Measurements from ENCODE around the gene CCNG1.
"Not testable (repeated sequence)": the region's sequence is repeated elsewhere in the genome, so short reads cannot be mapped to it uniquely, and the experiment has no call there.

Gene CCNG1

DNA sequence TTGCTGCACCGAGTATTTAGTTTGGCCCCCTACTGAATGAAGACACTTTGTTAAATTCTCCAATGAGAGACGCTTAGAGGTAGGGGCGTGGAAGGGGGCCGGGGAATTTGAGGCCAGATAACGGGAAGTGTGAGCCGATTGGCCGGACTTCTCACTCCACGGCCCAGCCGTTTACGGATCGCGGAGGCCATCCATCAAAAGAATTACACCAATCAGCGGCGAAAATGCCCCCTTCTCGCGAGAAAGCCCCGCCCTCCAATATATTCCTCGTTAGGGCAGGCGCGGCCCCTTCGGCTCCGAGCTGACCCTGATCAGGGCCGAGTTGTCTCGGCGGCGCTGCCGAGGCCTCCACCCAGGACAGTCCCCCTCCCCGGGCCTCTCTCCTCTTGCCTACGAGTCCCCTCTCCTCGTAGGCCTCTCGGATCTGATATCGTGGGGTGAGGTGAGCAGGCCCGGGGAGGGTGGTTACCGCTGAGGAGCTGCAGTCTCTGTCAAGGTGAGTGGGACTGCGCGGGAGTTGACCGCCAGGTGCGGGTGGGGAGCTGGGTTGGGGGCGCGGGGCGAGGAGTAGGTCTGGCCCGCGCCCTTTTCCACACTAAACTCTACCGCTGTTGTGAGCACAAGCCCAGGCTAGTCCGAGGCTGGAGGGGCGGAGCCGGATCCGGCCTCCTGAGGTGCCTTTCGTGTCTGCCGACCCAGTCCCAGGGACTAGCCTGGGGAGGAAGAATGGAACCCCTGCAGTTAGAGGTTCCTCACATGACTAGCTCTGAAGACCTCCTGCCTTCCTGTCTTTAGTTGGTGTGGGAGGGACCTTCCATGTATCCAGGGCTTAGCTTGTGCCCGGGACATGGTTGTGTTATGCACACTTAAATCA lies at the start of gene CCNG1:
TSS of gene CCNG1 (plus strand) at position 287 of the 874 bp plus-strand sequence. CDS start 1,662 bp downstream, outside the sequence.
- DNase-seq: peak; percentile 95

DNA sequence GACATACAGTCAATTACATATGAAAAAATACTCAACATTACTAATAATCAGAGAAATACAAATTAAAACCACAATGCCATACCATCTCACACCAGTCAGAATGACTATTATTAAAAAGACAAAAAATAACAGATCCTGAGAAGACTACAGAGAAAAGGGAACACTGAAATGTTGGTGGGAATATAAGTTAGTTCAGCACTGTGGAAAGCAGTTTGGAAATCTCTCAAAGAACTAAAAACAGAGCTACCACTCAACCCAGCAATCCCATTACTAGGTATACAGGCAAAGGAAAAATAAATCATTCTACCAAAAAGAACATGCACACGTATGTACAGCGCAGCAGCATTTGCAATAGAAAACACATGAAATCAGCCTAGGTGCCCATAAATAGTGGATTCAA lies 41.6 kb upstream of the CCNG1 start:
- no peak for DNase-seq

DNA sequence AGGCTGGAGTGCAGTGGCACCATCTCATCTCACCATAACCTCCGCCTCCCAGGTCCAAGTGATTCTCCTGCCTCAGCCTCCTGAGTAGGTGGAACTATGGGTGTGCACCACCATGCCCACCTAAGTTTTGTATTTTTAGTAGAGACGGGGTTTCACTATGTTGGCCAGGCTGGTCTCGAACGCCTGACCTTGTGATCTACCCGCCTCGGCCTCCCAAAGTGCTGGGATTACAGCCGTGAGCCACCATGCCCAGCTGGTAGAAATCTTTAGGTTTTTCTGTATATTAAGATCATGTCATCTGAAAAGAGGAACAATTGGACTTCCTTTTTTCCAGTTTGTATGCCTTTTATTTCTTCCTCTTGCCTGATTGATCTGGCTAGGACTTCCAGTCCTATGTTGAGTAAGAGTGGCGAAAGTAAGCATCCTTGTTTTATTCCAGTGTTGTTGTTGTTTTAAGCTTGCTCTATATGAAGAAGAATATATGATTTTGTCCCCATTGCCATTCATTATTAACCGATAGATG lies 40.5 kb upstream of the CCNG1 start:
- not testable (repeated sequence) for DNase-seq

- DNase-seq: no peak
Observed at GRCh38 chr5:163397354-163397753, 40.0 kb upstream of the CCNG1 start.

DNA sequence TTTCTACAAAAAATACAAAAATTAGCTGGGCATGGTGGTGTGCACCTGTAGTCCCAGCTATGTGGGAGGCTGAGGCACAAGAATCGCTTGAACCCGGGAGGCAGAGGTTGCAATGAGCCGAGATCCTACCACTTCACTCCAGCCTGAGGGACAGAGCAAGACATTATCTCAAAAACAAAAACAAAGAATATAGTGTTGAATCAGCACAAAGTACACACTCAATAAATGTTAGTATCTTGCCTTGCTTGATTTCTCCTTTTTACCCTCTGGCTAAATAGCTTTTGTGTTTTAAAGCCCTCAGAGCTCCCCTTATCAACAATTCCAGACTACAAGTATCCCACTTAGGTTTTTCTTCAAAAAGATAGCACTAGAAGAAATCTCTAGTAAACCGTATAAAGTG lies 37.5 kb upstream of the CCNG1 start:
- no peak for DNase-seq

DNA sequence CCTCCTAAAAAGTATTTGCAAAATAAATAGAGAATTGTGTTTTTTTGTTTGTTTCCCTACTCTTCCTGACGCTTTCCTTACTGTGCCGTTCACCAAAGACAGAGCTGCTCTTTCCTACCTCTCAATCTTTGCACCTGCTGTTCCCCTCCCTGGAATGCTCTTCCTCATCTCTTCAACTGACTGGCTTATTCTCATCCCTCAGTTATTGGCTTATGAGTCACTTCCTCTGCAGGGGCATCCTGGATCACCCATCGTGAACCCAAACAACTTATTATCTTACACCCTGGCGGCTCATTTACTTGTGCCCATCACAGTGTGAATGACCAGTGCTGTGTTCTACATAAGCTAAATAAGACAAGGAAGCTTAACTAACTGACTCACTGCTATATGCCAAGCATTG lies 36.1 kb upstream of the CCNG1 start:
- no peak for DNase-seq

DNA sequence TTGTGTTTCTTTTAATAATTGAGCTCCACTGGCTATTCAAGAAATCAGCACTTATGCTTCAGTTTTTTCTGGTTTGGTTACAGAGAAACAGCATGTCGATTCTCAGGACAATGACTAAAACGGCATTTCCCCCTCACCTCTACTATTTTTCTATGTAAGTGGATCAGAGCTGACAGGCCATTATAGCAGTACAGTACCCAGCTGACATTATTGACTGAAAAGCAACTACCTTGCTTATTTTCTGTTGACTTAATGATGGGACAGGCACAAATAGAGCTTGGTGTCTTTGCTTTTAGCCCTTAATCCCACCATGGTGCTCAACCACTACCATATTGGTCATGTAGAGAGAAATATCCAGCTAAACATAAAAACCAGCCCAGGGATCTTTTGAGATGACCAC lies 35.4 kb upstream of the CCNG1 start:
- DNase-seq: no peak

GRCh38 chr5:163404364-163405173 lies 32.8 kb upstream of the CCNG1 start:
- DNase-seq: no peak

GRCh38 chr5:163407034-163407655 lies 30.2 kb upstream of the CCNG1 start:
- DNase-seq: no peak

GRCh38 chr5:163408311-163408923 lies 29.0 kb upstream of the CCNG1 start:
- peak; percentile 65 for DNase-seq

DNA sequence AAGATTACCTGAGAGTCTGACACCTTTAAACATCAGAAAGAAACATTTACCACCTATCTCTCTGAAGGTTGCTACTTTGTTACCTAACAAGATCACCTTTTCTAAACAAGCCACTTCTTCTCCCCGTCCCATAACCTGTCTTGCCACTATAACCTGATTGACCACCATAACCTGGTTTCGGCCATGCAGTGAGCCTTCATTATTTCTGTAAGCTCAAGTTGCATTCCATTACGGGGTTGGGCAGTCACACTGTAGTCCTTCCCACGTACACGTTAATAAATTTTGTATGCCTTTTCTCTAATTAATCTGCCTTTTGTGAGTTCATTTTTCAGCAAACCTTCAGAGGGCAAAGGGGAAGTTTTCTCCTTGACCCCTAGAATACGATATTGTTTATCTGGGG lies 28.0 kb upstream of the CCNG1 start:
- DNase-seq: no peak

- no peak for DNase-seq
Observed at GRCh38 chr5:163410505-163410904, 26.9 kb upstream of the CCNG1 start.

- not testable (repeated sequence) for DNase-seq
Observed at GRCh38 chr5:163415673-163416072, 21.7 kb upstream of the CCNG1 start.

DNA sequence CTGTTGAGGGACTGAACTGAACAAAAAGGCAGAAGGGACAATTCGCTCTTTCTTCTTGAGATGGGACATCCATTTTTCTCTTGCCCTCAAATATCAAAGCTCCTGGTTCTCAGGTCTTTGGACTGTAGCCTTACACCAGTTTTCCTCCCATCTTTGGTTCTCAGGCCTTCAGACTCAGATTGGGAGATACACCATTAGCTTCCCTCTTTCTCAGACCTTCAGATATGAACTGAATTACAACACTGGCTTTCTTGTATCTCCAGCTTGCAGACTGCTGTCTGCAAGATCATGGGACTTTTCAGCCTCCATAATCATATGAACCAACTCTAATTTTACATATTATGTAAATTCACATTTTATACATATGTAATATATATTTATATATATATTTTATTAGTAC lies 12.6 kb upstream of the CCNG1 start:
- no peak for DNase-seq

- DNase-seq: not testable (repeated sequence)
Observed at GRCh38 chr5:163426128-163426527, 11.3 kb upstream of the CCNG1 start.

DNA sequence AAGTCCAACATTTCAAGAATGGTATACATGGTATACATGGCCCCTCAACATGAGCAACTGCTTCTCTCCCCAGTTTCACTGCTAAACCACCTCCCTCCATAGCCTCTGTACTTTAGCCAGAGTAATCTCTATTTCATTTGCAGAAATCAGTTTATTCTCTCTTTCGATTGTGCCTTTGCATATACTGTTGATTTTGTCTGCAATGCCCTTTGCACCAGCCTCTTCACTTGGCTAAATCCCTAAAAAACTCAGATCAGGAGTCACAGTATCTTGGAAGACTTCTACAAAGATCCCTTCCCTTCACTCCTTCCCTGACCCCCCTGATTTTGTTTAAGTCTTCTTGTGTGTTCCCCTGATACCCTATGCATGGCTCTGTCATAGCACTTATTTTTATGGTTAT lies 4.9 kb upstream of the CCNG1 start:
- DNase-seq: no peak

DNA sequence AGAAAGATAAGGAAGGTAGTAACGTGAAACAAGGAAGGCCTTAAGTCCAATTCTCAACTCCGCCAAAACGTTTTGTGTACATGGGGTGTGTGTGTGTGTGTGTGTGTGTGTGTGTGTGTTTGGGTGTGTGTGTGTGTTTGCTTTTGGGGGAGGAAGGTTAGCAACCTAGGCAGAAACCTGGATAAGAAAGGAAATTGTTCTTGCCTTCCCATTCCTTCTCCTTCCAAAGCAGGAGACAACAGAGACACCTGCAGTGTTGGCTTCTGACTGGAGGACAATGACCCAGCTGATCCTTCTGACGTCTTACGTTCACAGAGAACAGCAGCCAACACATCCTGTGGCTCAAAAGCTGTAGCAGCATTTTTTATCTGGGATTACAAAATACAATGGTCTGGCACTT lies 4.1 kb upstream of the CCNG1 start:
- DNase-seq: no peak

- DNase-seq: no peak
Observed at GRCh38 chr5:163434401-163434866, 3.0 kb upstream of the CCNG1 start.

GRCh38 chr5:163436515-163436914 lies 880 bp upstream of the CCNG1 start:
- DNase-seq: no peak

DNA sequence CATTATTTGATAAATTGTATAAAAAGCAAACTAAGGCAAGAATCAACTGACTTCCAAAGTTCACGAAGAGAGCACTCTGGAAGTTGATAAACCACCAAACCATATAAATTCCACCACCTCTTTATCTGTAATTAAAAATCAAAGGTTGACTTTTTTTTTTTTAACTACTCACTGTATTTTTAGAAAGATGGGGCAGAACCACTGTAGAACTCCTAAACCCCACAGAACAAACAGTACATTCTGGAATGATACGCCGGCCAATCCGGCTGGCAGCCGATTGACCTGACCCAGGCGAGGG lies 435 bp upstream of the CCNG1 start:
- no peak for DNase-seq

GRCh38 chr5:163439092-163439425 lies 1.7 kb downstream of the CCNG1 start:
- no peak for DNase-seq

DNA sequence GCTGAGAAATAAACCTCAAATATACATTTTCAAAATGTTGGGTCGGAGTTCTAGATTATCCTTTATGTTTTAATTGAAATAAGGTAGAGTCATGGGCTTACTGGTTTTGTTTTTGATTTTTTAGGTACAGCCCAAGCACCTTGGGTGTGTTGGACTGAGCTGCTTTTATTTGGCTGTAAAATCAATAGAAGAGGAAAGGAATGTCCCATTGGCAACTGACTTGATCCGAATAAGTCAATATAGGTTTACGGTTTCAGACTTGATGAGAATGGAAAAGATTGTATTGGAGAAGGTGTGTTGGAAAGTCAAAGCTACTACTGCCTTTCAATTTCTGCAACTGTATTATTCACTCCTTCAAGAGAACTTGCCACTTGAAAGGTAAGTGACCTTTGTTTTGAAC lies 3.6 kb downstream of the CCNG1 start:
- no peak for DNase-seq

DNA sequence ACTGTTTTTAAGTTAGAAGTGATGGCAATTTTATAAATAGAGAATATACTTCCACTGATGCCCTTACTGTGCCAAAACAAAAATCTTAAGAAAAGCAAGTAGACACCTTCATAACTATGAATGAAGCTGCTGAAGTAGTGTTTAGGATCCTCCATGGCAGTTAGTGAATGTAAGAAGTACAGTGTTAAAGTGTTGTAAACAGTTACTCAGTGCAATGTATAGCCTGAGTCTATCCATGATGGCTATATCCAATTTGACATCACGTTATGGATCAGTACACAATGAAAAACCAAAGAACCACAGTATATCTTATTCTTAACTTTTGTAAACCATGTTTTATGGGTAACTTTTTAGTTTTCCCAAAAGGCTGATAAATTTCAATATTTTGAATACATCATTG lies 7.1 kb downstream of the CCNG1 start:
- no peak for DNase-seq
